Measurements from ENCODE around the gene NRL. TPM values are rescaled to one million over a fixed set of nuclear protein-coding genes. Genes with fewer than 3 reads are reported as not detected.

Gene NRL
- total RNA-seq, 2 donors from 2014 or later = 4.3 to 4.7 TPM

DNA sequence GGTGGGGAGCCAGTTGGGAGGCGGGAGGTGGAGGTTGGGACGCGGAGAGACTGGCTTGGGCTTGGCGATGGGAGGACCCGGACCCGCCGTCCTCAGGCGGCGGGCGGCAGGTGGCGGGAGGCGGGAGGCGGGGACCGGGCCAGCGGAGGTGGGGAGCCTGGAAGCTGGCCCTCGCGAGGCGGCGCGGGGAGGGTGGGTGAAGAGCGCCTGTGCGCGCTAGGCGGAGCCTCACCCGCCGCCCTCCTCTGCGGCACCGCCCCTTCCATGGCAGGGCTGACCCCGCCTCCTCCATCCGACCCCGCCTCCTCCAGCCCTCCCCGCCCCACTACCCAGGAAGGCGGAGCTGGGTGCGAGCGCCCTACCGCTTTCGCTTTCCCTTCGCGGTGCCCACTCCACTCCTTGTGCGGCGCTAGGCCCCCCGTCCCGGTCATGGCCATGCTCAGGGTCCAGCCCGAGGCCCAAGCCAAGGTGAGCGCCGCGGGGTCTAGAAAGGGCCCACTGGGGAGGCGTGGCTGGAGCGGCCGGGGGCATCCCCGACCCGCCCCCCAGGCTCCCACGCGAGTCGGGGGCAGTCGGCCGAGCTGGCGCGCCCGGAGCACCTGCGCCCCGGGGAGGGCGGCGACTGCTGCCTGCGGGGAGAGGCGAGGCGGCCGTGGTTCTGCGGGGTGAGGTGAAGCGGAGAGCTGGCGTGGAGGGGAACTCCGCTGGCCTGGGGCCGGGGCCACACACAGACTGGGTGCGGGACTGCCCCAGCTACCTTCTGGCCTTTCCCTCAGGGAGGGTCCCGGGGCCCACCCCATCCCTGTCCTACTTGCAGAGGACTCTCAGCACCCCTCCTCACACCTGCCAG lies 21.3 kb upstream of the NRL start, which contains the start of gene PSME1:
TSS of gene PSME1 (plus strand) at position 361 of the 850 bp plus-strand sequence. CDS start at position 430, 69 bp downstream.
- WGBS = under 1% methylated on average over 74 of the region's 75 CpGs
- Histone ChIP-seq H3K9me3 (no peaks in the 10 kb centered on the region), H3K27me3 (replicated peaks; ENCODE audit: insufficient read depth) (no peaks in the 10 kb centered on the region), H3K4me3 (peak within 1 kb of the TSS; percentile 90 to 98), H3K27ac (peak within 1 kb of the TSS; percentile 93 to 97), H3K4me1 (replicated peaks) (peaks cover 8% of the 10 kb centered on the region), H3K36me3 (peaks cover 3% of the 10 kb centered on the region in 2 donors)
- TF ChIP-seq, protein P1, sequence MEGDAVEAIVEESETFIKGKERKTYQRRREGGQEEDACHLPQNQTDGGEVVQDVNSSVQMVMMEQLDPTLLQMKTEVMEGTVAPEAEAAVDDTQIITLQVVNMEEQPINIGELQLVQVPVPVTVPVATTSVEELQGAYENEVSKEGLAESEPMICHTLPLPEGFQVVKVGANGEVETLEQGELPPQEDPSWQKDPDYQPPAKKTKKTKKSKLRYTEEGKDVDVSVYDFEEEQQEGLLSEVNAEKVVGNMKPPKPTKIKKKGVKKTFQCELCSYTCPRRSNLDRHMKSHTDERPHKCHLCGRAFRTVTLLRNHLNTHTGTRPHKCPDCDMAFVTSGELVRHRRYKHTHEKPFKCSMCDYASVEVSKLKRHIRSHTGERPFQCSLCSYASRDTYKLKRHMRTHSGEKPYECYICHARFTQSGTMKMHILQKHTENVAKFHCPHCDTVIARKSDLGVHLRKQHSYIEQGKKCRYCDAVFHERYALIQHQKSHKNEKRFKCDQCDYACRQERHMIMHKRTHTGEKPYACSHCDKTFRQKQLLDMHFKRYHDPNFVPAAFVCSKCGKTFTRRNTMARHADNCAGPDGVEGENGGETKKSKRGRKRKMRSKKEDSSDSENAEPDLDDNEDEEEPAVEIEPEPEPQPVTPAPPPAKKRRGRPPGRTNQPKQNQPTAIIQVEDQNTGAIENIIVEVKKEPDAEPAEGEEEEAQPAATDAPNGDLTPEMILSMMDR (IDR thresholded peaks at IDR 0.05) = peak in 2 of 4 experiments; percentile 16 to 23
- TF ChIP-seq POLR2AphosphoS5 (IDR thresholded peaks at IDR 0.05) (peak; percentile 87), POLR2A (IDR thresholded peaks at IDR 0.05) (peak; percentile 78)
- intact Hi-C loops (cut with DNase I) = no loop called here
- DNase-seq (ENCODE audit: low spot score) = peak; percentile 93

DNA sequence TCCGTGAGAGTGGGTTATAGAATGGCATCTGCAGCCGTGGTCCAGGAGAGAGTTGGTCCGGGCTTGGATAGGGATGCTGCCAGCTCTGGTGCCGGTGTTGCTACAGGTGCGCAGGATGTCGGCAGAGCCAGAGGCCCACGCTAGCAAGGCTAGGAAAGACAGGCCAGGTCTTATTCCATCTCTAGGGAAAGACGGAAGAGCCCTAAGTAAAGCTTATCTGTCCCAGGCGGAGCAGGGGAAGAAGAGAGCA lies 20.8 kb upstream of the NRL start:
- peak overlapping the region; percentile 93 to 97 for H3K27ac ChIP-seq
- peaks cover 8% of the 10 kb centered on the region for H3K4me1 ChIP-seq (replicated peaks)
- no peaks in the 10 kb centered on the region for H3K27me3 ChIP-seq (replicated peaks; ENCODE audit: insufficient read depth)
- intact Hi-C loops (cut with DNase I) = no loop called here
- TF ChIP-seq, protein P1 (IDR thresholded peaks at IDR 0.05) = no peak
- TF ChIP-seq POLR2AphosphoS5 (IDR thresholded peaks at IDR 0.05) (no peak), POLR2A (IDR thresholded peaks at IDR 0.05) (no peak)
- 4% methylated on average over 9 of the region's 9 CpGs for WGBS
- no peak for DNase-seq (ENCODE audit: low spot score)
- H3K9me3 ChIP-seq = no peaks in the 10 kb centered on the region
- peaks cover 3% of the 10 kb centered on the region in 2 donors for H3K36me3 ChIP-seq
- H3K4me3 ChIP-seq = peak overlapping the region; percentile 90 to 98

- intact Hi-C loops (cut with DNase I) = no loop called here
- H3K27me3 ChIP-seq (replicated peaks; ENCODE audit: insufficient read depth) = no peaks in the 10 kb centered on the region
- no peak overlapping the region for H3K4me3 ChIP-seq
- no peak for DNase-seq (ENCODE audit: low spot score)
- WGBS = 92% methylated on average over 1 of the region's 1 CpG
- H3K9me3 ChIP-seq = no peaks in the 10 kb centered on the region
- H3K36me3 ChIP-seq = peaks cover 0 to under 1% of the 10 kb centered on the region in 2 donors
- H3K27ac ChIP-seq = no peak overlapping the region
- peaks cover 4% of the 10 kb centered on the region for H3K4me1 ChIP-seq (replicated peaks)
- TF ChIP-seq POLR2A (IDR thresholded peaks at IDR 0.05) (no peak), POLR2AphosphoS5 (IDR thresholded peaks at IDR 0.05) (no peak)
- TF ChIP-seq, protein P1 (IDR thresholded peaks at IDR 0.05) = no peak
Observed at GRCh38 chr14:24133735-24134134, 19.0 kb upstream of the NRL start.

GRCh38 chr14:24132976-24133375 lies 18.2 kb upstream of the NRL start:
- Histone ChIP-seq H3K36me3 (no peaks in the 10 kb centered on the region), H3K9me3 (no peaks in the 10 kb centered on the region), H3K27me3 (replicated peaks; ENCODE audit: insufficient read depth) (no peaks in the 10 kb centered on the region), H3K4me1 (replicated peaks) (peaks cover 4% of the 10 kb centered on the region), H3K4me3 (no peak overlapping the region), H3K27ac (no peak overlapping the region)
- WGBS = 89% methylated on average over 2 of the region's 2 CpGs
- TF ChIP-seq POLR2A (IDR thresholded peaks at IDR 0.05) (no peak), POLR2AphosphoS5 (IDR thresholded peaks at IDR 0.05) (no peak)
- TF ChIP-seq, protein P1 (IDR thresholded peaks at IDR 0.05) = no peak
- intact Hi-C loops (cut with DNase I) = no loop called here
- DNase-seq (ENCODE audit: low spot score) = no peak
